Stimulated activated CD8-positive, alpha-beta memory T cell treated with anti-CD3 and anti-CD28 coated beads, Interleukin-7, amount 100 ng/mL, for 4 hours (primary cell): ENCODE measurements around the gene CIC.
A peak's percentile ranks its signal among the peaks of the same experiment; 100 is the strongest.

Experiments used
- DNase-seq, 2 donors: peaks; one replicate each; pipeline ENCODE4 v3.0.0-alpha.2; 2020; ENCODE audit warnings: low read depth in 2 of 2

The CIC gene

DNA sequence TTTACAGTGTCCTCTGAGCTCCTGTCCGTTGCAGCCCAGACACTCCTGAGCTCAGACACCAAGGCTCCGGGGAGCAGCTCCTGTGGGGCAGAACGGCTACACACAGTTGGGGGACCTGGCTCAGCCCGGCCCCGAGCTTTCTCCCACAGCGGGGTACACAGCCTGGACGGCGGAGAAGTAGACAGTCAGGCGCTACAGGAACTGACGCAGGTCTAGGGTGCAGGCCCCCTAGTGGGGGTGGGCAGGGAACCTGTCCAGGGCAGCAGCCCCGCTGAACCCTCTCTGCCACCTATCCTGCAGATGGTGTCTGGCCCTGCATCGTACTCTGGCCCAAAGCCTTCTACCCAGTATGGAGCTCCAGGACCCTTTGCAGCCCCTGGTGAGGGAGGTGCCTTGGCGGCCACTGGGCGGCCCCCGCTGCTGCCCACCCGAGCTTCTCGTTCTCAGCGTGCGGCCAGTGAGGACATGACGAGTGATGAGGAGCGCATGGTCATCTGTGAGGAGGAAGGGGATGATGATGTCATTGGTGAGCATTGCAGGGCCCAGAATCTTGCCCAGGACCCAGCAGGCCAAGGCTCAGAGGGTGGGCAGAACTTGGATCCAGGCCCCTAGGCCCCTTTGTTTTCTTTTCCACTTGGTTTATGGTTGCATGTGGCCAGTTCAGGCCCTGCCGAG is 20.0 kb downstream of the CIC start:
- DNase-seq, result no peak

DNA sequence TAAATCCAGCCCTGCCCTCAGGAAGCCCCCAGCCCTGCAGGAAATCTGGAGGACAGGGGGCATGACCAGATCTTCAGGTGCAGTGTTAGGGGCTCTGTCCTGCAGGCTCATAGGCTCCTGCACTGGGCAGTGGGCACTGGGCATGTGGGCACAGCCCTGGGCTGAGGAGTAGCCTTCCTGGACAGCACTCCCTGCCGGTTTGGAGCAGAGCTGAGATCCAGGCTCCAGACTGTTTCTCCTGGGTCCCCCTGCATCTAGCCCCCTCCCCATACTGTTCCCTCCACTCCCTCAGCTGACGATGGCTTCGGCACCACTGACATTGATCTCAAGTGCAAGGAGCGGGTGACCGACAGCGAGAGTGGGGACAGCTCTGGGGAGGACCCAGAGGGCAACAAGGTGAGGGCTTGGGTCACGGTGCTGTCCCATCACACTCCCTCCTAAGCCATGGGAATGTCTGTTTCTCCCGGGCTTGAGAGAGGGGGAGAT is 20.5 kb downstream of the CIC start:
- no peak for DNase-seq

DNA sequence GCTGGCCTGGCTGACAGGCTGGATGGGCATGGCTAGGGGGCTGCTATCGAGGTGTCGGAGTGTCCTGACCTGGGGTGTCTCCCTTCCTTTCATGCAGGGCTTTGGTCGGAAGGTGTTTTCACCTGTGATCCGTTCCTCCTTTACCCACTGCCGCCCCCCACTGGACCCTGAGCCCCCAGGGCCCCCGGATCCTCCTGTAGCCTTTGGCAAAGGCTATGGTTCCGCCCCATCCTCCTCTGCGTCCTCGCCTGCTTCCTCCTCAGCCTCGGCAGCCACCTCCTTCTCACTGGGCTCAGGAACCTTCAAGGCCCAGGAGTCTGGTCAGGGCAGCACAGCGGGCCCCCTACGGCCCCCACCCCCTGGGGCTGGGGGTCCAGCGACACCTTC is 21.1 kb downstream of the CIC start:
- no peak for DNase-seq

DNA sequence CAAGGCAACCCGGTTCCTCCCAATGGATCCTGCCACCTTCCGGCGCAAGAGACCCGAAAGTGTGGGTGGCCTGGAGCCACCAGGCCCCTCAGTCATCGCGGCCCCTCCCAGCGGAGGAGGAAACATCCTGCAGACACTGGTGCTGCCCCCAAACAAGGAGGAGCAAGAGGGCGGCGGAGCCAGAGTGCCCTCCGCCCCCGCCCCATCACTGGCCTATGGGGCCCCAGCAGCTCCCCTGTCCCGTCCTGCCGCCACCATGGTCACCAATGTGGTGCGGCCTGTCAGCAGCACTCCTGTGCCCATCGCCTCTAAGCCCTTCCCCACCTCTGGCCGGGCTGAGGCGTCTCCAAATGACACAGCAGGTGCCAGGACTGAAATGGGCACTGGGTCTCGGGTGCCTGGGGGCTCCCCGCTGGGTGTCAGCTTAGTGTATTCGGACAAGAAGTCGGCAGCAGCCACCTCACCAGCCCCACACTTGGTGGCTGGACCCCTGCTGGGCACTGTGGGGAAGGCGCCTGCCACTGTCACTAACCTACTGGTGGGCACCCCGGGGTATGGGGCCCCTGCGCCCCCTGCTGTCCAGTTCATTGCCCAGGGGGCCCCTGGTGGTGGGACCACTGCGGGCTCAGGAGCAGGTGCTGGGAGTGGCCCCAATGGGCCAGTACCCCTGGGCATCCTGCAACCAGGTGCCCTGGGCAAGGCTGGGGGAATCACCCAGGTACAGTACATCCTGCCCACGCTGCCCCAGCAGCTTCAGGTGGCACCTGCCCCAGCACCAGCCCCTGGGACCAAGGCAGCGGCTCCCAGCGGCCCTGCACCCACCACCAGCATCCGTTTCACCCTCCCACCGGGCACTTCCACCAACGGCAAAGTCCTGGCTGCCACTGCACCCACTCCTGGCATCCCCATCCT is 21.7 kb downstream of the CIC start:
- DNase-seq, result peak; percentile 39 to 47

GRCh38 chr19:42291435-42291810 is 22.4 kb downstream of the CIC start:
- no peak for DNase-seq

DNA sequence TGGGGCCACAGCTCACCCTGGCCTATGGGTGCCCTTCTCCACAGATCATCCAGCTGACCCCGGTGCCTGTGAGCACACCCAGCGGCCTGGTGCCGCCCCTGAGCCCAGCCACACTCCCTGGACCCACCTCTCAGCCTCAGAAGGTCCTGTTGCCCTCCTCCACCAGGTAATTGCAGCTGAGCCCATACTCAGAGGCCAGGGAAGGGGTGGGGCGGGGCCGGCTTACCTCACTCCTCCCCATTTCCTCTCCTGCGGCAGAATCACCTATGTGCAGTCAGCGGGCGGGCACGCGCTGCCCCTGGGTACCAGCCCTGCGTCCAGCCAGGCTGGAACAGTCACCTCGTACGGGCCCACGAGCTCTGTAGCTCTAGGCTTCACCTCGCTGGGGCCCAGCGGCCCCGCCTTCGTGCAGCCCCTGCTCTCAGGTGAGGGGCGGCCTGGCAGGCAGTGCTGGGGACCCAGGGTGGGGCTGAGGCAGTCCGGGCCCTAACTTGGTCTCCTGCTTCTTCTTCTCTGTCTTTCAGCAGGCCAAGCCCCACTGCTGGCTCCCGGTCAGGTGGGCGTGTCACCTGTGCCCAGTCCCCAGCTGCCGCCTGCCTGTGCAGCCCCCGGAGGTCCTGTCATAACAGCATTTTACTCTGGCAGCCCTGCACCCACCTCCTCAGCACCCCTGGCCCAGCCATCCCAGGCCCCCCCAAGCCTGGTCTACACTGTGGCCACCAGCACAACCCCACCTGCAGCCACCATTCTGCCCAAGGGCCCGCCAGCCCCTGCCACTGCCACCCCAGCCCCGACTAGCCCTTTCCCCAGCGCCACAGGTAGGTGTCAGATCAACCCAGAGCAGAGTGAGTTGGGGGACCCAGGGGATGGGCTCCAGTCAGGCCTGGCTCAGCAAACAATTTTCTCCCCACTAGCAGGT is 23.2 kb downstream of the CIC start:
- DNase-seq, result no peak

- no peak for DNase-seq
These were observed 23.9 kb downstream of the CIC start for GRCh38 chr19:42292963-42293362.

- no peak for DNase-seq
These were observed 24.5 kb downstream of the CIC start for GRCh38 chr19:42293540-42293939.

DNA sequence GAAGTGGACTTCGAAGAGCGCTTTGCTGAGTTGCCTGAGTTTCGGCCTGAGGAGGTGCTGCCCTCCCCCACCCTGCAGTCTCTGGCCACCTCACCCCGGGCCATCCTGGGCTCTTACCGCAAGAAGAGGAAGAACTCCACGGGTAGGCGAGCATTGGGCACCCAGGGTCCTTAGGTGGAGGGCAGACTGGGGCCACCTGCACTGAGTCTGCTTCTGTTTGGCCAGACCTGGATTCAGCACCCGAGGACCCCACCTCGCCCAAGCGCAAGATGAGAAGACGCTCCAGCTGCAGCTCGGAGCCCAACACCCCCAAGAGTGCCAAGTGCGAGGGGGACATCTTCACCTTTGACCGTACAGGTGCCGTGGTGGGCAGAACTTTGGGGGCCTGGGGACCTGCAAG is 24.9 kb downstream of the CIC start:
- DNase-seq, result no peak

- no peak for DNase-seq
These were observed 25.6 kb downstream of the CIC start for GRCh38 chr19:42294471-42295137.

DNA sequence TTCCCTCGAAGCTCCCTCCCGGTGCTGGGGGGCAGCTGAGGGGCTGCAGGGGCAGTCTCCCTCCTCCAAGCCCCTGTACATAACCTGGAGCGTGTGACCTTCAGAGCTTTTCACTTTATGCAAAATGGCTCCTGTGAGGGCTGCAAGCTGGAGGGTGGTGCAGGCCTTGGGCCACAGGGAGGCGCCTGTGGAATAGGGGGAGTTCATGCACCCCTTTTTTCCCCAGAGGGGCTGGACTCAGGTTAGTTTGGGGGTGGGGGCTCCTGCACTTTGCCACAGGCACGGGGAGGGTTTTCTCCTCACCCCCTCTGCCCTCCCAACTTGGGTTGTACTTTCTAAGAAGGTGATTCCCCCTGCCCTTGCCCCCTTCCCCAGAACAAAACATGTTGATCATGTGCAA is 26.3 kb downstream of the CIC start:
- no peak for DNase-seq

GRCh38 chr19:42295831-42296525 is 26.9 kb downstream of the CIC start:
- DNase-seq, result peak; percentile 74 to 82

DNA sequence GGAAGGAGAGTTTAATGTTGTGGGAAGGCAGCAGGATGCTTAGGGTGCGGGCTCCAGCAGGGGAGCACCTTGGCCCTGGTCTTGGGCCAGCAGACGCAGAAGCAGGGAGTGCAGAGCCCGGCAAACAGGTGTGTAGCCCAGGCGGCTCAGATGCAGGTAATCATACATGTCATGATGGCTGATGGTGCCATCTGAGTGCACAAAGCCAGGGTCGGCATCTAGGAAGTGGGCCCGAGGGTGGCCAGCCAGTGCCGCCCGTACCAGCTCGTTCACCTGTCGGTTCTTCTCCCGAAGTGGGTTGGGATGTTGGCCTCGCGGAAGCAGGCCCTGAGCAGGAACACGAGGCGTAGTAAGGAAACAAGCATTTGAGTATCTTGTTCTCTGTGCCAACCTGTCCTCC is 28.0 kb downstream of the CIC start:
- no peak for DNase-seq

- no peak for DNase-seq
These were observed 32.7 kb downstream of the CIC start, which contains the start of gene PRR19 for GRCh38 chr19:42301646-42302203. Gene PRR19 (plus strand): TSS chr19:42302132. CDS start chr19:42309585, 7,453 bp downstream.

DNA sequence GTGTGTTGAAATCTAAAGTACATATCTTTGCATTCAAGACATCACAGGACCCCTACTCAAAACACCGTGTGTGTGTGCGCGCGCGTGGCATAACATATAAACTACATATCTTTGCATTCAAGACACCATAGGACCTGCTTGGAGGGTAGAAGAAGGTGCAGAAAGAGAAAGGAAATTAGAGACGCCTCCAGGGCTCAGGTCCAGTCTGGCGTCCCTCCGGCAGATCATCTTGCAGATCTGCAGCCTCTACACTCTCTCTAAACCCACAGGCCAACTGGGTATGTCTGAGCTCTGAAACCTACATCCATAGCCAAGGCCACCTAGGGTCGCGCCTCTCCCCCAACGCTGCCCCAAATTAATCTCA is 34.0 kb downstream of the CIC start:
- no peak for DNase-seq

- no peak for DNase-seq
These were observed 34.8 kb downstream of the CIC start for GRCh38 chr19:42303876-42304275.

GRCh38 chr19:42306646-42307045 is 37.6 kb downstream of the CIC start:
- DNase-seq, result no peak

GRCh38 chr19:42309686-42310085 is 40.6 kb downstream of the CIC start:
- DNase-seq, result no peak

DNA sequence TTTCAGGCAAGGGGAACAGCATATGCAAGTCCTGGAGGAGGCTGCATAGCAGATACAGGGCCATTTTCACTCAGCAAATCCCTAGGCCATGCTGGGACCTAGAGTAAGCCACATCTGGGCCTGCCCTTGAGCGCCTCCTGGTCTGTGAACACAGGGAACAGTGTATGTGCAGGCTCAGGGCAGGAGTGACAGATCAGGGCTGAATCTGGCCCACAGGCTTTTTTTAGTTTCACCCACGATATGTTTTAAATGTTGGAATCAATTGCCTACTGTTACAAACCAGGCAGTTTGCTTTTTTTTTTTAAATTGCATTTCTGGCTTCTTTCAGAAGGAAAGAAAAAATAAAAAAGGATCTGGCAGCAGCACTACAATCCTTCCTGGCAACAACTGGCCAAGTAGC is 42.6 kb downstream of the CIC start:
- DNase-seq, result no peak

DNA sequence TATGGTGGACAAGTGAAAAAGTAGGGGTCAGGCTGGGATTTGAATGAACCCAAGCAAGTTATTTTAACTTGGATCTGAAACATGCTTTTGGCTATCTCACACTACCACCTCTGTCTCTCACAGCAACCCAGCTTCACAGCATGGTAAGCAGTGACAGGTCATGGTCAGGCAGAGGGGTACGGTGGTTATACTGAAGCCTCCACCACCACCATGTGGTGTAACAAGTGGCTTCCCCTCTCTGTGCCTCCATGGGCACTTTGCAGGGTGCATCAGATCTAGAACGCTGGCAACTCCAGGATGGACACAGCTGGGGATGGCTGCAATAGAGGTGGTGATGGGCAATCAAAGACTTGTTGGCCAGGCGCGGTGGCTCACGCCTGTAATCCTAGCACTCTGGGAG is 43.3 kb downstream of the CIC start:
- no peak for DNase-seq
